ENCODE measurements around the gene RYK. TPM values are rescaled to one million over a fixed set of nuclear protein-coding genes. Genes with fewer than 3 reads are reported as not detected.
A peak's percentile ranks its signal among the peaks of the same experiment; 100 is the strongest.

Gene RYK
- total RNA-seq, 1 donor from 2014 or later = 134 TPM

DNA sequence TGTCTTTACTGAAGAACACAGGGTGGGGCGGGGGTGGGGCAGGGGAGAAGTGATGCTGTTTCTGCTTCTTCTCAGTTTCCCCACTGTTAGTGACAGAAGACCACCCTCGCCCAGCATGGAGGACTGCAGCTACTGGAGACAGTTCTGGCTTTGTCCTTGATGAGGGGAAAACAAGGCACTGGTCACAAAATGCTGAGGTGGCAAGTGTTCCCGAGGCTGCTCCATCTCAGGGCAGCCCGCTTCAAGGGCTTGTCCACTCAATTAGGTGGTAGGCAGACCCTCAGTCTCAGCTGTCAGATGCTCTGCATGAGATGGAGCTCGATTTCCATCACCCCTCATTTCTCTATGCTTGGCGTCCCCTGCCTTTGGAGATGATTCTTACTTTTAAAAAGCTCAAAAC lies 33.8 kb upstream of the RYK start:
- Histone ChIP-seq H3K36me3 (no peaks in the 10 kb centered on the region), H3K4me1 (no peaks in the 10 kb centered on the region), H3K9me3 (ENCODE audit: low read depth) (no peaks in the 10 kb centered on the region), H4K20me1 (ENCODE audit: low read depth) (no peaks in the 10 kb centered on the region), H3K79me2 (ENCODE audit: low read depth) (no peaks in the 10 kb centered on the region), H3K4me3 (no peak overlapping the region), H3K27me3 (no peaks in the 10 kb centered on the region), H3K27ac (no peak overlapping the region), H3K9ac (no peak overlapping the region), H3F3A (ENCODE audit: low read depth) (no peaks in the 10 kb centered on the region), H2AFZ (replicated peaks) (no peak overlapping the region), H3K4me2 (no peak overlapping the region)
- DNase-seq (ENCODE audit: low spot score) = no peak
- Mint-ChIP-seq H3K27me3 (ENCODE audit: insufficient read depth, low read depth) (peaks cover 4% of the 10 kb centered on the region), H3K4me1 (peaks cover 5% of the 10 kb centered on the region), H3K9me3 (peaks cover 3% of the 10 kb centered on the region), H3K4me3 (no peak overlapping the region), H3K36me3 (no peaks in the 10 kb centered on the region), H3K27ac (no peak overlapping the region)
- TF ChIP-seq CTCF (IDR thresholded peaks at IDR 0.05) = no peak
- no peak for TF ChIP-seq EZH2phosphoT487 (IDR thresholded peaks at IDR 0.05)
- no peak for TF ChIP-seq EZH2 (IDR thresholded peaks at IDR 0.05)

DNA sequence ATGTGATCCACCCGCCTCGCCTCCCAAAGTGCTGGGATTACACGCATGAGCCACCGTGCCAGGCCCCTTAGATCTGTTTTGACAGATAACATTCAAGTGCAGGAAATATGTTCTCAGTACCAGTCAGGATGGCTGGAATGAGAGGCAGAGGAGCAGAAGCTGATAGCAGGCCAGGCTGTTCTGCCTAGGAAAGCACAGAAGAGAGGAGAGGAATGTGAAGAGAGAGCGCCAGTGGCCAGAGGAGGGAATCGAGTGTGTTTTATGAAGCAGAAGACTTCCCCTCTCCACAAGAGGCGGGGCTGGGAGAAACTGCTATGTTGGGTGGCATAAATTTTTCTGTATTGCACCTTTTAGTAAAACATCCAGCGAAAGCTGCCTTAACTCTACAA lies 32.0 kb upstream of the RYK start:
- no peak overlapping the region for H3K27ac ChIP-seq
- no peaks in the 10 kb centered on the region for H3K36me3 Mint-ChIP-seq
- H4K20me1 ChIP-seq (ENCODE audit: low read depth) = no peaks in the 10 kb centered on the region
- H3K27me3 ChIP-seq = no peaks in the 10 kb centered on the region
- H3K9ac ChIP-seq = no peak overlapping the region
- H3K27ac Mint-ChIP-seq = no peak overlapping the region
- H3K27me3 Mint-ChIP-seq (ENCODE audit: insufficient read depth, low read depth) = peaks cover 6% of the 10 kb centered on the region
- no peaks in the 10 kb centered on the region for H3K36me3 ChIP-seq
- H3F3A ChIP-seq (ENCODE audit: low read depth) = no peaks in the 10 kb centered on the region
- TF ChIP-seq EZH2phosphoT487 (IDR thresholded peaks at IDR 0.05) (no peak), EZH2 (IDR thresholded peaks at IDR 0.05) (no peak), CTCF (IDR thresholded peaks at IDR 0.05) (no peak)
- peaks cover 5% of the 10 kb centered on the region for H3K4me1 Mint-ChIP-seq
- peak overlapping the region; percentile 17 for H2AFZ ChIP-seq (replicated peaks)
- H3K4me1 ChIP-seq = no peaks in the 10 kb centered on the region
- no peak for DNase-seq (ENCODE audit: low spot score)
- H3K79me2 ChIP-seq (ENCODE audit: low read depth) = no peaks in the 10 kb centered on the region
- H3K4me3 ChIP-seq = no peak overlapping the region
- no peak overlapping the region for H3K4me3 Mint-ChIP-seq
- no peak overlapping the region for H3K4me2 ChIP-seq
- H3K9me3 Mint-ChIP-seq = peaks cover 3% of the 10 kb centered on the region
- no peaks in the 10 kb centered on the region for H3K9me3 ChIP-seq (ENCODE audit: low read depth)

DNA sequence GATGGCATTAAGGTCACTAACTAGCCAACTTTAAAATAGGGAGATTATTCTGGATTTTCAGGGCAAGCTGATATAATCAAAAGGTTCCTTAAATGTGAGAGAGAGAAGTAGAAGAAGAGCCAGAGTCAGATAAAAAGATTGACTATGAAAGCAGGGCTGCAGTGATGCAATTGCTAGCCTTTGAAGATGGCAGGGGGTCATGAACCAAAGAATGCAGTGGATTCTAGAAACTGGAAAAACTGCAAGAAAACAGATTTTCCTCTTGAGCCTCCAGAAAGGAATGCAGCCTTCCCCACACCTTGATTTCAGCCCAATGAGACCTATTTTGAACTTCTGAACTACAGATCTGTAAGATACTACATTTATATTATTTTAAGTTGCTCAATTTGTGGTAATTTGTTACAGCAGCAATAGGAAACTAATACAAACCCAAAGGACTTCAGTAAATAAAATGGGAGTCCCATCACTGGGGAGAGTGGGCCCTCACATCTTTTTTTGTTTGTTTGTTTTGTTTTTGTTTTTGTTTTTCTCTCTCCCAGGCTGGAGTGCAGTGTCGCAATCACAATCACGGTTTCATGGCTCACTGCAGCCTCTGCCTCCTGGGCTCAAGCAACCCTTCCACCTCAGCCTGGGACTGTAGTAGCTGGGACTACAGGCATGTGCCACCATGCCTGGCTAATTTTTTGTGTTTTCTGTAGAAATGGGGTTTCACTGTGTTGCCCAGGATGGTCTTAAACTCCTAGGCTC lies 31.4 kb upstream of the RYK start:
- no peak overlapping the region for H3K27ac ChIP-seq
- Mint-ChIP-seq H3K27ac (no peak overlapping the region), H3K27me3 (ENCODE audit: insufficient read depth, low read depth) (peaks cover 6% of the 10 kb centered on the region), H3K4me1 (peaks cover 5% of the 10 kb centered on the region), H3K36me3 (no peaks in the 10 kb centered on the region), H3K4me3 (no peak overlapping the region), H3K9me3 (peaks cover 3% of the 10 kb centered on the region)
- H3K4me2 ChIP-seq = no peak overlapping the region
- no peak overlapping the region for H3K9ac ChIP-seq
- no peaks in the 10 kb centered on the region for H3K36me3 ChIP-seq
- no peaks in the 10 kb centered on the region for H3K79me2 ChIP-seq (ENCODE audit: low read depth)
- no peak for DNase-seq (ENCODE audit: low spot score)
- no peaks in the 10 kb centered on the region for H3F3A ChIP-seq (ENCODE audit: low read depth)
- no peaks in the 10 kb centered on the region for H3K9me3 ChIP-seq (ENCODE audit: low read depth)
- no peaks in the 10 kb centered on the region for H4K20me1 ChIP-seq (ENCODE audit: low read depth)
- no peak for TF ChIP-seq EZH2 (IDR thresholded peaks at IDR 0.05)
- no peak for TF ChIP-seq EZH2phosphoT487 (IDR thresholded peaks at IDR 0.05)
- TF ChIP-seq CTCF (IDR thresholded peaks at IDR 0.05) = no peak
- H3K27me3 ChIP-seq = no peaks in the 10 kb centered on the region
- H2AFZ ChIP-seq (replicated peaks) = peak overlapping the region; percentile 17
- no peaks in the 10 kb centered on the region for H3K4me1 ChIP-seq
- no peak overlapping the region for H3K4me3 ChIP-seq
